DOHH2 (cell line): ENCODE data around the gene TAS1R2.

Source experiments
- CTCF ChIP-seq: fragments of 200-600 bp; sonication (generic); IDR thresholded peaks from one replicate; pipeline ENCODE4 v1.5.1; 2014; ENCODE audit warnings: antibody characterized with exemption, mild to moderate bottlenecking, low read depth, low read length; ENCODE audit not compliant: poor library complexity, severe bottlenecking
- EZH2phosphoT487 ChIP-seq: fragments of 200-600 bp; sonication (generic); IDR thresholded peaks from 2 replicates; pipeline ENCODE4 v1.6.1; 2017; ENCODE audit warnings: borderline replicate concordance, mild to moderate bottlenecking, antibody characterized with exemption, low read length, moderate library complexity, mixed read lengths

DNA sequence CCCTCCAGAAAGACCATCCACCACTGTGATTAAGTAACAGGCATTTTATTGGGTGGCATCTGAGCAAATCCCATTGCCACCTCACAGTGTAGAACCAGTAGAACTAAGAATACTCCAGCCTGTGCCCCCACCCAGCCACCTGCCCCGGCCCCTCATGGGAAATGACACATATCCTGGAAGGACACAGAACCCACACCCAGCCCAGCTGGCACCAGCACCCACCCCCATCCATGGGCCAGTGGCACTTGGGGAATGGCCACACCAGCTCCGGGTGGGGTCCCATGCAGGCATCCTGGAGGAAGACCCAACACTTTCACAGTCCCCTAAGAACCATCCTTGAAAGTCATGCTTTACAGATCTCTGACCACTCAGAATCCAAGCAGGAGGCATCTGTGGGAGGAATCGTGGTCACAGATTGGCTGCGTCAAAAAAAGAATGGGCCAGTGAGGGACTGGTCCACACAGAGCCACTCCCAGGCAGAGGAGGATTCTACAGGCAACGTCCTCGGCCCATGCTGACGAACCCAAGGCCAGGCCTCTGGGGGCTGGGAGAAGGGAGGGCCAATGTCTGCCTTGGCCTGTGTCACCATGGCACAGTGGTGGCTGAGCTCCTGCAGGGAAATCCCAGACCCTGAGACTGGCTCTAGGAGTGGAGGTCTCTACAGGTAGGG, 12.1 kb upstream of the TAS1R2 start:
- TF ChIP-seq CTCF (no peak), EZH2phosphoT487 (no peak)
